ENCODE measurements around the gene L3MBTL4.

Gene L3MBTL4

DNA sequence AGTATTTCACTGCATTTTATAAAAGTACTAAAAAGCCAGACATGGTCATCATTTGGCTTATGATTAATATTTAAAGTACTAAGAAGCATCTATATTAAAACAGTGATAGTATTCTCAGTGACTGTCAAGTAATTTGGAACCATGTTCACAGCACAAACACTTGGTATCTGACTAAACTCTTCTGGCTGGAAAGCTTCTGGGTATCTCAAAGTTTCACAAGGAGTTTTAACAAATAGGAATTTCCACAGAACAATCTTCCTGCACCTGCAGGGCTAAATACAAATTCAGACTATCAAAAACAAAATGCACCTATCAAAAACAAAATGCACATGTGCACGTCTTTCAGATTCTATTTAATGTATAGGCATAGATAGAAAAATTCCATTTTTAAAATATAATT is 158.8 kb downstream of the L3MBTL4 start:
- DNase-seq (ENCODE audit: low spot score) = no peak
- no peak for FAIRE-seq

DNA sequence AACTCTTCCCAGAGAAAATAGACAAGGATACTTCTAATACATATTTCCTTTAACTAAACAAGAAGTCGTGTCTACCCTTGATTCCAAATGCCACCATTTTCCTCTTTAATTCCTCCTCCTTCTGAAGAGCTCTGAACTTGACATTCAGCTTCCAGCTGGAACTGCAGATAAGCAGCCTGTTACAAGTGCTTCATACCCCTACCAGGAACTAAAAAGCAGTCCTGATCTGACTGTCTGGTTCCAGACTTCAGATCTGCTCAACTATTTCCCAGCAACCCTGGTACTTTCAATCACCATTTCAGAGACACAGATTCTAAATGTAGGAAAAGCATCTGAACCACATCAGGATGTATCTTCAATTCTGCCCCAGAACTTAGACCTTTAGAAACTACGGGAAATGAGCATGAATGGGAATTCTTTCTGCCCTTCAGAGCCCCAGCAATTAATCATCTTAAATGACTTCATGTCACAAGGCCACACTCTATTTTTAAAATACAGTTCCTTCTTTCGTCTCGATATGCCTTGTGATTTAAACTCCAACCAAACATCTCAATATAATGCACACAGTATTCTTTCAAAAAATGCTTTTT is 159.5 kb downstream of the L3MBTL4 start:
- no peak for FAIRE-seq
- no peak for DNase-seq (ENCODE audit: low spot score)

DNA sequence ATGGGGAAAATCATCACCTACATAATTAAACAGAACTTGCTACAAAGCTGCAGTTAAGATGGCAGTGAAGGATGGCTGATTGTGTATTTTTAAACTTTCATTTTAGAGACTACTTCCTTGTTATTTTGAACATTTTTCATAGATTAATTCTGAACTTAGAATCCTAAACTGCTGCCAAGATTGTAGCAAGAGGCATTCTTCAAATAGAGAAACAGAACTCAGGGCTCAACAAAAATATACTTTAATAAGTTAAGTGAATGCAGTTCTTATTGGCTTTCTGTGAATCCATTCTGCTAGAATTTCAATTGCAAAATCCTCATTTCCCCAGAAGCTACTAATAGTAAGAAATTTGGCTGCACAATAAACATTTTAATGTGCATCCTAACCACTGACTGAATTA is 160.3 kb downstream of the L3MBTL4 start:
- DNase-seq (ENCODE audit: low spot score) = no peak
- FAIRE-seq = no peak

- FAIRE-seq (no peak), DNase-seq (ENCODE audit: low spot score) (no peak)
Measured at GRCh38 chr18:6251084-6251483, 163.6 kb downstream of the L3MBTL4 start.

DNA sequence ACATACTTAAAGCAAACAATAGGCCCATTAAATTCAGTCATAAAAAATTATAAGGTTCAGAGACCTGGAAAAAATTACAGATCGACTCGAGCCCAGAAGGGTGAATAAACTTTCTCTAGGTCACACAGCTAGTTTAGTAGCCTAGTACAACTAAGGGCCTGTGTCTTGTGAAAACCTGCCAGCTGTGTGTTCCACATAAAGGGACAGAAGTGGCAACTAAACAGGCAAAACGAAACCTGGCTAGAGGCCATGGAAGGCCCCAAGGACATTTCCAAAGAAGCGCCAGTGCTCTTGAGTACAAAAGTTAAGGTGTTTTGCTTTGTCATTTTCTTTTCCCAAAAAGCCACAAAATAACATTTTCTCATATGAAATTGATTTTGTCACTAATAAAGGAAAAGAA is 164.9 kb downstream of the L3MBTL4 start:
- no peak for DNase-seq (ENCODE audit: low spot score)
- FAIRE-seq = no peak

DNA sequence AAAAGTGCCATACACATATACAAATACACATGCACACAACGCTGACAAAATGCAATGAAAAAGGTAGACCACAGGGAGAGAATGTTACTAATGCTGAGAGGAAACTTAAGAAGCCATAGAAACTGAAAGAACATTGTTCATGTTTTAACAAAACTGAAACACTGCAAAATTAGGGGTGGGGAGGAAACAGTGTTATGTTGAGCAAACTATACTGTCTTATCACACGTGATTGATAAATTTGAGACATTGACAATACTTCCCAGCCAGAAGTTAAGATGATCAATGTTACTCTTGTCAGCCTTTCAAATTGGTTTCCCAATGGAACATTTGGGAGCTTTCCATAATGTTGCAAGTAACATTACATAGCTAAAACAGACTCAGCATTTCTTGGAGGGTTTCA is 165.5 kb downstream of the L3MBTL4 start:
- no peak for DNase-seq (ENCODE audit: low spot score)
- FAIRE-seq = peak; percentile 61

- DNase-seq (ENCODE audit: low spot score) (no peak), FAIRE-seq (no peak)
Measured at GRCh38 chr18:6248017-6248416, 166.7 kb downstream of the L3MBTL4 start.

DNA sequence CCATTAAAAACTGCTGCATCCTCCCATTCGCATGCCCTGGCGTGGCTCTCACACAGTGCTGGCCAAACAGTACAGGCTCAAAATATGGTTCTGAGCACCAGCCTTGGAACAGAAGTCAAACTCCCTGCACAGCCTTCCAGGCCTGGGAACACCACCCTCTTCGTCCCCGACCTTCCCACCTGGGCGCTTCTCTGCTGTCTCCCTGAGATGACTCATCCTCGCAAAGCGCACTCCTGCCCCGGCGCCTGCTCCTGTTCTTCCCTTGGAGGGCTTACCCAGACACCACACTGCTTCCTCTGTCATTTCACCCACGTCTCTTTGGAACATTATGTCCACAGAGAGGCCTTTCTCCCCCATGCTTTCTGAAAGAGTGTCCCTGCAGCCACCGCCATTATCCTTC is 172.7 kb downstream of the L3MBTL4 start:
- FAIRE-seq = peak; percentile 42
- peak; percentile 53 for DNase-seq (ENCODE audit: low spot score)

DNA sequence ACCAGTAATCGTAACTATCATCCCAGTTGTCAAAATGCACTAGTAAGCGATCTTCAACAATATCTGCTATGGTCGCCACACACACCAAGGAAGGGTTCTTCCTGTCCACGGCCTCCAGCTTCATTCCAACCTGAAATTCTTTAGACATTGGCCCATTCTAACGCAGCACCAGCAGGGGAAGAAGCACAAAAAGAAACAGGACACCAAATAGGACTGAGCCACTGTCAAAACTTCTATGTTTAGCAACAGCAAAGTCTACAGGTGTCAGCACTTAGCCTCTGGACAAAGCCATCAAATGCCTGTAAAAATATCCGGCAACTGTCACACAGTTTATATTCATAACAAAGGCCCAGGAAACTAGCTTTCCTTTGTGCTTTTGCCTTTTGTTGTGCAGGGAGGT is 175.0 kb downstream of the L3MBTL4 start:
- FAIRE-seq (no peak), DNase-seq (ENCODE audit: low spot score) (no peak)

- FAIRE-seq = peak; percentile 46
- no peak for DNase-seq (ENCODE audit: low spot score)
Measured at GRCh38 chr18:6236258-6236657, 178.5 kb downstream of the L3MBTL4 start.

GRCh38 chr18:6222271-6222670 is 192.4 kb downstream of the L3MBTL4 start:
- FAIRE-seq = no peak

GRCh38 chr18:6221602-6222014 is 193.1 kb downstream of the L3MBTL4 start:
- DNase-seq (ENCODE audit: low spot score) (no peak), FAIRE-seq (no peak)

More at GRCh38 chr18:6222271-6222670, 192.4 kb downstream of the L3MBTL4 start:
- no peak for DNase-seq (ENCODE audit: low spot score)

DNA sequence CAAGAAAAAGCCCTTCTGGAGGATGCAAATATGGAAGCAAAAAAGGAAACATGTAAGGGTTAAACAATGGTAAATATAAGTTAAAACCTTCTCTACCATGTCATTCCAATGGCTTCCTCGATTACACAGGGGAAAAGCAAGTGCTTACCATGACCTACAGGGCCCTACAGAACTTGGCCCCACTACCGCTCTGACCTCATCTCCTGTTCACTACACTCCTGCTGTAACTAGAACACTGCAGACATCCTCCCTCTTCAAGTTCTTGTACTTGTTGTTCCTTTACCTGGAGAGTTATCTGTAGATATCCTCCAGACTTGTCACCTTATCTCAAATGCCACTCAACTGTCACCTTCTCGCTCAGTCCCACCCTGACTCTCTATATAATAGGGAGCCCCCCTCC is 194.6 kb downstream of the L3MBTL4 start:
- no peak for DNase-seq (ENCODE audit: low spot score)
- FAIRE-seq = no peak

DNA sequence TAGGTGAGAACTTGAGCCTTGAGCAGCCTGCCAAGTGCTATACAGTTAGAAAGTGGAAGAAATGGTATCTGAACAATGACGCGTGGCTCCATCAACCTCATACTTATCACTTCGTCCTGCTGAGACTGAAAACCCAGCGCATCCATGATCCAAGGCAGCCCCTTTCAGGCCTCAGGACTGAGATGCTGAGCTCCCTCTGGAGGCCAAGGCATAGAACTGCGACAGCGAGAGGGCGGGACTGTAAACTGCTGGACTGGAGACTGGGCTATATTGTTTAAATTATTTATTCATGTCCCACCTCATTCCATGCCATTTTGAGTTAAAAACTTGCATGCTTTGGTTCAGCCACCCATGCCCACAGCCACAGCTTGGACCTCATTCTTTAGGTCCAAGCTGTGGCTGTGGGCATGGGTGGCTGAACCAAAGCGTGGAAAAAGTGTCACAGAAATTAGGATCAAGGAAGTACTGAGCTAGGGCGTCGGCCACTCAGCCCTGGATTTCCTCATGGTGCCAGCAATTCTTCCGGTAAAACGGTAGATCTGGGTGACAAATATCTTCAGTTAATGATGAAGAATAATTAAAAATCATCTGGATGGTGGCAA is 195.5 kb downstream of the L3MBTL4 start:
- peak; percentile 80 for DNase-seq (ENCODE audit: low spot score)

DNA sequence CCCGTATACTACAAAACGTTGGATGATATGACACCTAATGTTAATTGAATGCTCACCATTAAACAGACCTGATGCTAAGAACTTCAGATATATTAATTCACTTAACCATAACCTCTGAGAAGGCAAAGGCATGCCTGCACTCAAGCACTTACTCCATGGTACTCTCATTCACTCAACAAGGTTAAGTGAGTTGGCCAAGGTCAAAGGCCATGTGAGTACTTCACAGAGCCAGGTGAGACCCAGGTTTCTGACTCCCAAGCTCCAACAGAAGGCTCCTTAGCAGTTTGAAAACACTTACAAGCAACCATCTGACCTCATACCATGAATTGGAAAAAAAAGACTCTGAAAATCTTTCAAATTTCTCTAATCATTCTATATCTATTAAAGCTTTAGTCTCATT is 198.8 kb downstream of the L3MBTL4 start:
- no peak for FAIRE-seq
- DNase-seq (ENCODE audit: low spot score) = no peak

More for the DNA sequence above, 195.5 kb downstream of the L3MBTL4 start:
- FAIRE-seq = peak; percentile 71

- DNase-seq (ENCODE audit: low spot score) = no peak
- FAIRE-seq = peak; percentile 30
Measured at GRCh38 chr18:6211174-6211504, 203.6 kb downstream of the L3MBTL4 start.

DNA sequence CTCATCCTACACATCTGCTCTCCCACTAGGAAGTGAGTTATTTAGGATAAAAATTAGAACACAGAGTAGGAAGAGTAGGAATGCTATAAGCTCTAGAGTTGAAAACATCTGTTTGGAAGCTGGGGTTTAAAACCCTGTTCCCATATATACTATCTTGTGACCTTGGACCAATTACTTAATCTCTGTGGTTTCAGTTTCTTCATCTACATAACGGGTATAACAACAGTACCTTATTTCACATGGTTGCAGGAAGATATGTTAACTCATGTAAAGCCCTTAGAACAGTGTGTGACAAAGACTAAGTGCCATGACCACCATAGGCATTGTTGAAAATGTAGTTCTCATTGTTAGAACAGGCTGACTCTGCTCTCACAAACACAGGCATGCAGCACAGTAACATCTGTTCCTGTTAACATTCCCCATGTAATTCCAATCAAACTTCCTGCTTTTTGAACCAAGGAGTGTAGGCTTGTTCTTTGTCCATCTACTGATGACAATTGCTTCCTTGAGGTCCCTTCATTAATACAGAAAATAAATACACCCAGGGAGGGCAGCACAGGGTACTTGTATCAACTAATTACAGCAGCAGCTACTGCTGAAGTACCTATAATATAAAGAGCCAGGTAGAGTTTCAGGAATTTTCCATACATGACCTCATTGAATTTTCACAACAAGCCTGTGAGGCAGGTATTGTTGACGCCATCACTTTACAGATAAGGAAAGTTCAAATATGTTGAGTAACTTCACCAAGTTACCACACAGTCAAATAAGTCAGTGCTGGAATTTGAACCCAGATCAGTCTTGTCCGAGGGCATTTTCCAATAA is 204.2 kb downstream of the L3MBTL4 start:
- DNase-seq (ENCODE audit: low spot score) (no peak), FAIRE-seq (peak; percentile 78)

DNA sequence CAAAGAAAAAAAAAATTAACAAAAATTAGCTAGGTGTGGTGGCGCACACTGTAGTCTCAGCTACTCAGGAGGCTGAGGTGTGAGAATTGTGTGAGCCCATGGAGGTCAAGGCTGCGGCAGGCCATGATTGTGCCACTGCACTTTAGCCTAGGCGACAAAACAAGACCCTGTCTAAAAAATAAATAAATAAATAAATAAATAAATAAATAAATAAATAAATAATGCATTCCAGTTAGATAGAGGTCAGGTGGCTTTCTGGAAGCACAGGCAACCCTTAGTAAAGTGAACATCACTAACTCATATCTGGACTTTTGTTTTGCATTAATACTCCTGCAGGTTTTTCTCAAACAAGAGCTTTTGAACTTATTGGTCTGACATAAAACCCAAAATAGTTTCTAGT is 206.8 kb downstream of the L3MBTL4 start:
- DNase-seq (ENCODE audit: low spot score) (no peak), FAIRE-seq (no peak)

- peak; percentile 66 for FAIRE-seq
- no peak for DNase-seq (ENCODE audit: low spot score)
Measured at GRCh38 chr18:6207116-6207515, 207.6 kb downstream of the L3MBTL4 start.

GRCh38 chr18:6205706-6206105 is 209.0 kb downstream of the L3MBTL4 start:
- no peak for DNase-seq (ENCODE audit: low spot score)
- no peak for FAIRE-seq

DNA sequence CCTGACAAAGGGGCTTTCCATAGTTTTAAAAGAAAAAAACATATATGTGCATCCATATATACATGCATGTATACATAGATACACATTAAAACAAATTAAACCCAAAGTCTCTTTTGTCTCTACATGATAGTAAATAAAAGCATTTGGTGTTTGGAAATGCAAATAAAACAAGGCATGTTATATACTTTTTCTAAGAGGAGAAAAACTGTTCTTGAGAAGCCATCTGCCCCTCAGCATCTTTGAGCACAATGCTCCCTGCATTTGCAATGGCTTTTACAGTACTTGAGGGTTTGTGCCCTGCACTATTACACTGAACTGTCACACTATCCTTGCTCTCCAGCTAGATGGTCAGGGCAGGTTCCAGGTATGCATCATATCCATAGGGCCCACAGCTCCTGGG is 210.2 kb downstream of the L3MBTL4 start:
- FAIRE-seq (no peak), DNase-seq (ENCODE audit: low spot score) (no peak)

DNA sequence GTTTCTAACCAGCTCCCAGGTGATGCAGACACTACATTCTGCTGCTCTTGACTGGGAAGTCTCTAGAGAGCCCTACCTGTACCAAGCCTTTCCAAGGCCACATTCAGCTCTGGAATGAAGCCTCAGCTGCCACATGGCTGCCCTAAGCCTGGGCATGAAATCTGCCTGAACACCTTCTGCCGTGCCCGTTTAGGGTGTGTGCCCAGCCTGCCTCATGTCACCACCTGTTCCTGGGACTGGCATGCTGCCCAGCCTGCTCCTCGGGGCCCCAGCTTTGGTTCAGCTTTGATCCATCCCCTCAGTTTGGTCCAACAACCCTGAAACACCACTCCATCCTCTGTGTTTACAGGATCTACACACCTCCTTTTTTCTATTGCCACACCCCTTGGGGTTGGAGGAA is 210.9 kb downstream of the L3MBTL4 start:
- DNase-seq (ENCODE audit: low spot score) = no peak
- FAIRE-seq = no peak

- FAIRE-seq (no peak), DNase-seq (ENCODE audit: low spot score) (no peak)
Measured at GRCh38 chr18:6202861-6203260, 211.8 kb downstream of the L3MBTL4 start.
